Calu3 (cell line): ENCODE results near the gene SCN11A. TPM values are rescaled to one million over a fixed set of nuclear protein-coding genes. Genes with fewer than 3 reads are reported as not detected.

Source experiments
- BruUV-seq: library from RNA; stranded (reverse); fragments of 400-500 nt; replicated peaks from 2 replicates; lab custom pipeline; 2021; lab: Mats Ljungman, UMichigan
- CTCF ChIA-PET: fragments of 300-600 bp; sonication (Branson Sonifier 250); formaldehyde crosslinking; loops from one replicate; lab custom pipeline; 2022; ENCODE audit warnings: antibody characterized with exemption; lab: Charles Lee
- DNase-seq: peaks from one replicate; pipeline ENCODE4 v3.0.0; 2022
- H3K27ac Mint-ChIP-seq: one replicate; pipeline ENCODE4 v1.8.0; 2022; ENCODE audit warnings: mixed read lengths; ENCODE audit not compliant: unreplicated experiment
- H3K27me3 Mint-ChIP-seq: one replicate; pipeline ENCODE4 v1.8.0; 2022; ENCODE audit warnings: mixed read lengths; ENCODE audit not compliant: unreplicated experiment
- H3K36me3 Mint-ChIP-seq: one replicate; pipeline ENCODE4 v1.8.0; 2022; ENCODE audit warnings: mild to moderate bottlenecking, moderate library complexity, mixed read lengths; ENCODE audit not compliant: insufficient read depth, unreplicated experiment
- H3K4me1 Mint-ChIP-seq: one replicate; pipeline ENCODE4 v1.8.0; 2022; ENCODE audit warnings: mild to moderate bottlenecking, low read depth, mixed read lengths; ENCODE audit not compliant: unreplicated experiment
- H3K4me3 Mint-ChIP-seq: one replicate; pipeline ENCODE4 v1.8.0; 2022; ENCODE audit warnings: mild to moderate bottlenecking, low read depth, moderate library complexity, mixed read lengths; ENCODE audit not compliant: unreplicated experiment
- H3K9me3 Mint-ChIP-seq: one replicate; pipeline ENCODE4 v1.8.0; 2022; ENCODE audit warnings: low read depth, mixed read lengths; ENCODE audit not compliant: unreplicated experiment
- intact Hi-C: fragments of 100-400 bp; cut with micrococcal nuclease; formaldehyde crosslinking; loops from one replicate; pipeline ENCODE4 v1.10.0; 2022; ENCODE audit not compliant: unreplicated experiment
- total RNA-seq: library from RNA; stranded (reverse); gene quantifications from 2 replicates; pipeline ENCODE4 v1.2.3, GENCODE V29; 2022
- TF ChIP-seq, protein P1 (sequence below): fragments of 200-600 bp; IDR thresholded peaks from one replicate; pipeline ENCODE4 v1.8.0; 2022; ENCODE audit warnings: antibody characterized with exemption; ENCODE audit not compliant: unreplicated experiment

The SCN11A gene
- total RNA-seq, 1 experiment from 2014 or later, result 0.09 TPM

DNA sequence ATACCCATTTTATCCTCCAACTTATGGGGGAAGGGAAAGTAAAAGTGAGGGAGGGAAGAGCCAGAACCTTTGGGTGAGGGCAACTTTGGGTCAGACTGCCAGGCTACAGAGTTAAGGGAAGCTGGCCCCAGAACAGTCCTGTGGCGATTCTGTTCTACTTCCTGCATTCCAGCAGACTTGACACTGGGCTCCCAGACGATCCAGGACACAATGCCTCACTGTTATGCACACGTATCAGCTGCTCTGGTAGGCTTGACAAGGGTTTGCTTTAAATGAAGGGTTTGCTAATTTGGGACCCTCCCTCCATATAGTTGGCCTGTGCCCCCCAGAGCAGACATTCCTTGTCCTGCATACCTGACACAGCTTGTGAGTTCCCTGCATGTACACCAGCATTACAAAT is 45.0 kb upstream of the SCN11A start:
- peak; percentile 59 for DNase-seq
- no peak overlapping the region for H3K27ac Mint-ChIP-seq
- TSS peak; percentile 18 for BruUV-seq
- CTCF ChIA-PET, result interaction anchor here (0.7 to 1.7 kb wide), 5 partner anchors 11 to 195 kb away, joined by 3 to 11 read pairs (median 3); partner anchors contain the start of genes GORASP1 and TTC21A
- H3K36me3 Mint-ChIP-seq, result peaks cover 27% of the 10 kb centered on the region
- H3K27me3 Mint-ChIP-seq, result no peaks in the 10 kb centered on the region
- TF ChIP-seq, protein P1, sequence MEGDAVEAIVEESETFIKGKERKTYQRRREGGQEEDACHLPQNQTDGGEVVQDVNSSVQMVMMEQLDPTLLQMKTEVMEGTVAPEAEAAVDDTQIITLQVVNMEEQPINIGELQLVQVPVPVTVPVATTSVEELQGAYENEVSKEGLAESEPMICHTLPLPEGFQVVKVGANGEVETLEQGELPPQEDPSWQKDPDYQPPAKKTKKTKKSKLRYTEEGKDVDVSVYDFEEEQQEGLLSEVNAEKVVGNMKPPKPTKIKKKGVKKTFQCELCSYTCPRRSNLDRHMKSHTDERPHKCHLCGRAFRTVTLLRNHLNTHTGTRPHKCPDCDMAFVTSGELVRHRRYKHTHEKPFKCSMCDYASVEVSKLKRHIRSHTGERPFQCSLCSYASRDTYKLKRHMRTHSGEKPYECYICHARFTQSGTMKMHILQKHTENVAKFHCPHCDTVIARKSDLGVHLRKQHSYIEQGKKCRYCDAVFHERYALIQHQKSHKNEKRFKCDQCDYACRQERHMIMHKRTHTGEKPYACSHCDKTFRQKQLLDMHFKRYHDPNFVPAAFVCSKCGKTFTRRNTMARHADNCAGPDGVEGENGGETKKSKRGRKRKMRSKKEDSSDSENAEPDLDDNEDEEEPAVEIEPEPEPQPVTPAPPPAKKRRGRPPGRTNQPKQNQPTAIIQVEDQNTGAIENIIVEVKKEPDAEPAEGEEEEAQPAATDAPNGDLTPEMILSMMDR, result no peak
- H3K4me3 Mint-ChIP-seq, result no peak overlapping the region
- intact Hi-C loops, result no loop called here
- peaks cover 17% of the 10 kb centered on the region for H3K4me1 Mint-ChIP-seq
- H3K9me3 Mint-ChIP-seq, result no peaks in the 10 kb centered on the region

DNA sequence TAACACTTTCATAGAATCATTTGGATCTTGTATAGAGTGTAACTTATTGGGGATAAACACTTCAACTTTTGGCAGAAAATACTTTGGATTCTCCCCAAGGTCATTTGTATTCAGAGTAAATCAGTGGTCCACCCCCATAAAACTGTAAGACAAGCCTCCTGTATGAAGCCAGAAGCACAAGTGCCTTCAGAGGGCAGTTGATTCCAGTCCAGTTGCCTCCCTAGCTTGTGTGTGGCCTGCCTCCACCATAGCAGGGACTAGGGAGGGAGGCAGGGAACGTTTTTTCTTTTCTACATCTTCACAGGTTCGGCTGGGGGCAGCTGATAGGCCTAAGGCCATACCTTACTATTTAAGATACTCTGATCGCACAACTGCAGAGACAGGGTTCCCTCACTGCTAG is 44.0 kb upstream of the SCN11A start:
- no peak for DNase-seq
- Mint-ChIP-seq H3K9me3 (no peaks in the 10 kb centered on the region), H3K27ac (no peak overlapping the region), H3K4me1 (peaks cover 17% of the 10 kb centered on the region), H3K4me3 (no peak overlapping the region), H3K36me3 (peaks cover 19% of the 10 kb centered on the region), H3K27me3 (no peaks in the 10 kb centered on the region)
- BruUV-seq, result no TSS peak
- intact Hi-C loops, result no loop called here
- TF ChIP-seq, protein P1, result no peak
- CTCF ChIA-PET, result interaction anchor here (0.5 kb wide), 1 partner anchor 20 kb away, joined by 3 read pairs; no protein-coding TSS in a partner anchor

DNA sequence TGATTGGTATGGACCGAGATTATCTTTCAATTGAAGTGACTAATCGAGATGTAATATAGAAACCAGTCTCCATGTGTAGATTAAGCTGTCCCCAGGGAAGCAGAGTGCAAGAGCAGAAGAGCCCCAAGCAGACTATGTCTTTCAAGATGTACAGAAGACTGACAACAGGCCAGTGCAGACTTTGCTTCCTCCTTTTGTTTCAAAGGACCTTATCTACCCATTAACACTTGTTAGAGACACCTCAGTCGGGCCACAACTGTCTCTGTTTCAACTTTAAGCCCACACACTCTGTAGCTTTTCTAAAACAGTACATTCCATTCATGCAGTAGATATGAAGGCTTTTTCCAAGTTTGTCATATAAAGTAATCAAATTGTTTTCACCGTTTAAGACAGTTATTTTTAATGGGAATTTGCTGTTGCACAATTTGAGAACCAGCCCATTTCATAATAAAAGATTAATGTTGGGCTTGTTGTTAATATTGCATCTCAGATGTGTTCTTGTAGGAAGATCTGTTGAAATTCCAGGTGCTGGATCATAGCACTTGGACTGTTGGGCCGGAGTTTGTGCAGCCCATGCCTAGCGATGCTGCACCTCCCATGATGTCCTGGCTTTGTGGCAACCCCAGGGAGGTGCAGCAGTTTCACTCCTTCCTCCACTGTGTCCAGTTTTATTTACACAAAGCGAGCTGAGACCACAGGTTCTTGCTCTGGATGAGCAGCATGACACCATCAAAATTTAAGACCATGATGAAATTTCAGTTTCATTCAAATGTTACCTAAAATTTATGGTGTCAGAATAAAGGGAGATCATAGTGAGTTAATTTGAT is 43.3 kb upstream of the SCN11A start:
- Mint-ChIP-seq H3K4me1 (peaks cover 17% of the 10 kb centered on the region), H3K27ac (no peak overlapping the region), H3K36me3 (peaks cover 12% of the 10 kb centered on the region), H3K9me3 (no peaks in the 10 kb centered on the region), H3K27me3 (no peaks in the 10 kb centered on the region), H3K4me3 (no peak overlapping the region)
- no peak for DNase-seq
- BruUV-seq, result no TSS peak
- intact Hi-C loops, result no loop called here
- CTCF ChIA-PET, result no interaction called here
- TF ChIP-seq, protein P1, result no peak

DNA sequence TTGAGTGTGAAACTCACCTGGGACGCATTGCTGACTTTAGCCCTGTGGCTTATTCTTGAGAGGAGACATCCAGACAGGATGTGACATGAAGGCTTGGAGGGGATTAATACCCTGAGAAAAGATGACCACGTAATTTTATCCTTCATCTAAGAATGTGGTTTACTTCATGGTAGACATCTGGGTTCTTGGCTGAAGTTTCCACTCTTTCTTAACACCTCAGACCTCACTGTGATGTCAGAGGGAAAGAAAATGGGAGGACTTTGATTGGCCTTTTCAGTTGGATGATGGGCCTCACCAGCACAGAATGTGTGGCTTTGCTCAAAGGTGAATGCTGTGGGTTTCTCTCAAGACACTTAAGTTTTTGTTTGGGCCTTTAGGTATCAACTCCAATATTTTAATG is 39.2 kb upstream of the SCN11A start:
- no peaks in the 10 kb centered on the region for H3K27me3 Mint-ChIP-seq
- CTCF ChIA-PET, result no interaction called here
- no peaks in the 10 kb centered on the region for H3K36me3 Mint-ChIP-seq
- intact Hi-C loops, result no loop called here
- TF ChIP-seq, protein P1, result no peak
- no peak overlapping the region for H3K4me3 Mint-ChIP-seq
- no TSS peak for BruUV-seq
- no peak overlapping the region for H3K27ac Mint-ChIP-seq
- H3K4me1 Mint-ChIP-seq, result no peaks in the 10 kb centered on the region
- no peak for DNase-seq
- no peaks in the 10 kb centered on the region for H3K9me3 Mint-ChIP-seq
